HG03439 (cell line): ENCODE results near the gene LKAAEAR1.

ENCODE experiments used
- ATAC-seq: cut with Tn5 transposase; IDR thresholded peaks from one replicate; pipeline ENCODE4 v1.9.1; 2021; ENCODE audit warnings: mild to moderate bottlenecking, moderate library complexity; ENCODE audit not compliant: unreplicated experiment

Gene LKAAEAR1

GRCh38 chr20:64111841-64112641 lies 27.8 kb upstream of the LKAAEAR1 start:
- no peak for ATAC-seq

- no peak for ATAC-seq
These were observed 26.3 kb upstream of the LKAAEAR1 start for GRCh38 chr20:64110411-64111068.

GRCh38 chr20:64109831-64110391 lies 25.7 kb upstream of the LKAAEAR1 start:
- no peak for ATAC-seq

GRCh38 chr20:64108731-64109681 lies 24.8 kb upstream of the LKAAEAR1 start:
- ATAC-seq, result no peak

GRCh38 chr20:64107736-64108457 lies 23.7 kb upstream of the LKAAEAR1 start:
- ATAC-seq, result no peak

GRCh38 chr20:64106981-64107735 lies 23.0 kb upstream of the LKAAEAR1 start, which contains the start of gene NPBWR2:
Gene NPBWR2 (minus strand): TSS chr20:64107565. CDS start chr20:64106831, 734 bp downstream.
- ATAC-seq, result no peak

- no peak for ATAC-seq
These were observed 22.3 kb upstream of the LKAAEAR1 start for GRCh38 chr20:64106435-64106961.

GRCh38 chr20:64105846-64106434 lies 21.7 kb upstream of the LKAAEAR1 start:
- no peak for ATAC-seq

- ATAC-seq, result no peak
These were observed 20.7 kb upstream of the LKAAEAR1 start for GRCh38 chr20:64104667-64105451.

- no peak for ATAC-seq
These were observed 19.9 kb upstream of the LKAAEAR1 start for GRCh38 chr20:64103871-64104666.

- ATAC-seq, result no peak
These were observed 18.6 kb upstream of the LKAAEAR1 start for GRCh38 chr20:64102647-64103354.

GRCh38 chr20:64101731-64102621 lies 17.8 kb upstream of the LKAAEAR1 start:
- no peak for ATAC-seq

- no peak for ATAC-seq
These were observed 16.9 kb upstream of the LKAAEAR1 start for GRCh38 chr20:64100946-64101688.

- no peak for ATAC-seq
These were observed 16.3 kb upstream of the LKAAEAR1 start for GRCh38 chr20:64100566-64100888.
